SJCRH30 (cell line): ENCODE measurements around the gene CADM1. TPM values are rescaled to one million over a fixed set of nuclear protein-coding genes. Genes with fewer than 3 reads are reported as not detected.

ENCODE experiments used
- DNase-seq, 2 experiments: peaks; one replicate each; pipeline ENCODE4 v3.0.0-alpha.2; 2015 to 2020
- H3K27ac ChIP-seq: fragments of 250-450 bp; sonication (Bioruptor Pico); 2 replicates; pipeline ENCODE4 v1.5.1; 2020; ENCODE audit warnings: mild to moderate bottlenecking, moderate library complexity
- H3K27me3 ChIP-seq: fragments of 250-450 bp; sonication (Bioruptor Pico); 2 replicates; pipeline ENCODE4 v1.5.1; 2020; ENCODE audit warnings: mild to moderate bottlenecking, moderate library complexity
- H3K36me3 ChIP-seq: fragments of 250-450 bp; sonication (Bioruptor Pico); 2 replicates; pipeline ENCODE4 v1.5.1; 2020; ENCODE audit warnings: mild to moderate bottlenecking, moderate library complexity
- H3K4me1 ChIP-seq: fragments of 250-450 bp; sonication (Bioruptor Pico); 2 replicates; pipeline ENCODE4 v1.5.1; 2020; ENCODE audit warnings: mild to moderate bottlenecking, moderate library complexity
- H3K4me3 ChIP-seq: fragments of 250-450 bp; sonication (Bioruptor Pico); 2 replicates; pipeline ENCODE4 v1.5.1; 2020; ENCODE audit warnings: mild to moderate bottlenecking, moderate library complexity
- H3K9me3 ChIP-seq: fragments of 250-450 bp; sonication (Bioruptor Pico); replicated peaks from 2 replicates; pipeline ENCODE4 v1.5.1; 2020; ENCODE audit warnings: mild to moderate bottlenecking, moderate library complexity
- total RNA-seq: library from RNA; depleted of rRNA; stranded (reverse); fragments of >200 nt; shearing (Covaris generic); gene quantifications from 2 replicates; pipeline ENCODE4 v1.2.3, GENCODE V29; 2014

CADM1 gene
- total RNA-seq, 1 experiment from 2014 or later, result 6.0 TPM

- 0 out of 2 replicates have a peak, but pooled peaks cover 3% of the 10 kb centered on the region for H3K4me1 ChIP-seq
- peaks cover 3% of the 10 kb centered on the region; the same call in 1 of the 2 replicates for H3K27me3 ChIP-seq
- no peak for DNase-seq
- no peaks in the 10 kb centered on the region for H3K9me3 ChIP-seq
- no peaks in the 10 kb centered on the region for H3K36me3 ChIP-seq
- H3K27ac ChIP-seq, result no peak overlapping the region
- H3K4me3 ChIP-seq, result no peak overlapping the region
Observed at GRCh38 chr11:115501502-115501892, 2.7 kb downstream of the CADM1 start.

GRCh38 chr11:115500547-115501501 is 3.4 kb downstream of the CADM1 start:
- Histone ChIP-seq H3K4me3 (no peak overlapping the region), H3K4me1 (0 out of 2 replicates have a peak, but pooled peaks cover 3% of the 10 kb centered on the region), H3K36me3 (no peaks in the 10 kb centered on the region), H3K9me3 (no peaks in the 10 kb centered on the region), H3K27ac (no peak overlapping the region), H3K27me3 (peaks cover 3% of the 10 kb centered on the region; the same call in 1 of the 2 replicates)
- no peak for DNase-seq

- H3K27ac ChIP-seq, result no peak overlapping the region
- H3K4me1 ChIP-seq, result 0 out of 2 replicates have a peak, but pooled peaks cover 3% of the 10 kb centered on the region
- H3K9me3 ChIP-seq, result no peaks in the 10 kb centered on the region
- no peak overlapping the region for H3K4me3 ChIP-seq
- DNase-seq, result no peak
- no peaks in the 10 kb centered on the region for H3K36me3 ChIP-seq
- H3K27me3 ChIP-seq, result peaks cover 3% of the 10 kb centered on the region; the same call in 1 of the 2 replicates
Observed at GRCh38 chr11:115499891-115500290, 4.3 kb downstream of the CADM1 start.

- DNase-seq, result no peak
- no peak overlapping the region for H3K4me3 ChIP-seq
- H3K9me3 ChIP-seq, result no peaks in the 10 kb centered on the region
- 0 out of 2 replicates have a peak, but pooled peaks cover 3% of the 10 kb centered on the region for H3K4me1 ChIP-seq
- peaks cover 3% of the 10 kb centered on the region; the same call in 1 of the 2 replicates for H3K27me3 ChIP-seq
- no peak overlapping the region for H3K27ac ChIP-seq
- no peaks in the 10 kb centered on the region for H3K36me3 ChIP-seq
Observed at GRCh38 chr11:115499241-115499799, 4.9 kb downstream of the CADM1 start.

- no peak for DNase-seq
- Histone ChIP-seq H3K4me3 (no peak overlapping the region), H3K36me3 (no peaks in the 10 kb centered on the region), H3K9me3 (no peaks in the 10 kb centered on the region), H3K4me1 (0 out of 2 replicates have a peak, but pooled peaks cover 3% of the 10 kb centered on the region), H3K27me3 (peaks cover 3% of the 10 kb centered on the region; the same call in 1 of the 2 replicates), H3K27ac (no peak overlapping the region)
Observed at GRCh38 chr11:115498354-115498753, 5.9 kb downstream of the CADM1 start.

GRCh38 chr11:115497303-115497702 is 6.9 kb downstream of the CADM1 start:
- peak; percentile 8 to 54 for DNase-seq
- H3K27ac ChIP-seq, result no peak overlapping the region
- no peaks in the 10 kb centered on the region for H3K9me3 ChIP-seq
- 0 out of 2 replicates have a peak, but pooled peaks cover 3% of the 10 kb centered on the region for H3K4me1 ChIP-seq
- no peaks in the 10 kb centered on the region for H3K36me3 ChIP-seq
- H3K27me3 ChIP-seq, result 0 out of 2 replicates have a peak, but pooled peaks cover 3% of the 10 kb centered on the region
- H3K4me3 ChIP-seq, result no peak overlapping the region

- Histone ChIP-seq H3K27me3 (0 out of 2 replicates have a peak, but pooled peaks cover 2% of the 10 kb centered on the region), H3K36me3 (no peaks in the 10 kb centered on the region), H3K9me3 (no peaks in the 10 kb centered on the region), H3K4me1 (0 out of 2 replicates have a peak, but pooled peaks cover 3% of the 10 kb centered on the region), H3K27ac (no peak overlapping the region), H3K4me3 (no peak overlapping the region)
- no peak for DNase-seq
Observed at GRCh38 chr11:115496892-115497291, 7.3 kb downstream of the CADM1 start.

- Histone ChIP-seq H3K4me3 (no peak overlapping the region), H3K27ac (no peak overlapping the region), H3K36me3 (no peaks in the 10 kb centered on the region), H3K4me1 (0 out of 2 replicates have a peak, but pooled peaks cover 3% of the 10 kb centered on the region), H3K9me3 (no peaks in the 10 kb centered on the region), H3K27me3 (no peaks in the 10 kb centered on the region)
- DNase-seq, result no peak
Observed at GRCh38 chr11:115493905-115494304, 10.3 kb downstream of the CADM1 start.

GRCh38 chr11:115493488-115493887 is 10.7 kb downstream of the CADM1 start:
- H3K27ac ChIP-seq, result no peak overlapping the region
- H3K4me1 ChIP-seq, result 0 out of 2 replicates have a peak, but pooled peaks cover 3% of the 10 kb centered on the region
- H3K36me3 ChIP-seq, result no peaks in the 10 kb centered on the region
- DNase-seq, result no peak
- H3K27me3 ChIP-seq, result no peaks in the 10 kb centered on the region
- no peaks in the 10 kb centered on the region for H3K9me3 ChIP-seq
- H3K4me3 ChIP-seq, result no peak overlapping the region

- no peaks in the 10 kb centered on the region for H3K27me3 ChIP-seq
- no peak for DNase-seq
- H3K27ac ChIP-seq, result no peak overlapping the region
- H3K9me3 ChIP-seq, result no peaks in the 10 kb centered on the region
- H3K36me3 ChIP-seq, result no peaks in the 10 kb centered on the region
- H3K4me3 ChIP-seq, result no peak overlapping the region
- no peaks in the 10 kb centered on the region for H3K4me1 ChIP-seq
Observed at GRCh38 chr11:115489466-115489865, 14.7 kb downstream of the CADM1 start.

GRCh38 chr11:115488945-115489344 is 15.3 kb downstream of the CADM1 start:
- no peaks in the 10 kb centered on the region for H3K27me3 ChIP-seq
- H3K9me3 ChIP-seq, result no peaks in the 10 kb centered on the region
- DNase-seq, result no peak
- no peaks in the 10 kb centered on the region for H3K36me3 ChIP-seq
- H3K27ac ChIP-seq, result no peak overlapping the region
- H3K4me3 ChIP-seq, result no peak overlapping the region
- no peaks in the 10 kb centered on the region for H3K4me1 ChIP-seq

- Histone ChIP-seq H3K27ac (no peak overlapping the region), H3K36me3 (no peaks in the 10 kb centered on the region), H3K27me3 (no peaks in the 10 kb centered on the region), H3K4me1 (no peaks in the 10 kb centered on the region), H3K4me3 (no peak overlapping the region), H3K9me3 (no peaks in the 10 kb centered on the region)
- DNase-seq, result no peak
Observed at GRCh38 chr11:115481528-115481927, 22.7 kb downstream of the CADM1 start.

GRCh38 chr11:115480611-115481010 is 23.6 kb downstream of the CADM1 start:
- H3K36me3 ChIP-seq, result no peaks in the 10 kb centered on the region
- H3K27me3 ChIP-seq, result no peaks in the 10 kb centered on the region
- DNase-seq, result no peak
- H3K4me3 ChIP-seq, result no peak overlapping the region
- no peaks in the 10 kb centered on the region for H3K4me1 ChIP-seq
- no peak overlapping the region for H3K27ac ChIP-seq
- H3K9me3 ChIP-seq, result no peaks in the 10 kb centered on the region

- no peak for DNase-seq
- Histone ChIP-seq H3K4me3 (no peak overlapping the region), H3K4me1 (no peaks in the 10 kb centered on the region), H3K36me3 (no peaks in the 10 kb centered on the region), H3K27me3 (no peaks in the 10 kb centered on the region), H3K9me3 (no peaks in the 10 kb centered on the region), H3K27ac (no peak overlapping the region)
Observed at GRCh38 chr11:115477410-115477809, 26.8 kb downstream of the CADM1 start.
